ENCODE data around the gene OR2T4.

DNA sequence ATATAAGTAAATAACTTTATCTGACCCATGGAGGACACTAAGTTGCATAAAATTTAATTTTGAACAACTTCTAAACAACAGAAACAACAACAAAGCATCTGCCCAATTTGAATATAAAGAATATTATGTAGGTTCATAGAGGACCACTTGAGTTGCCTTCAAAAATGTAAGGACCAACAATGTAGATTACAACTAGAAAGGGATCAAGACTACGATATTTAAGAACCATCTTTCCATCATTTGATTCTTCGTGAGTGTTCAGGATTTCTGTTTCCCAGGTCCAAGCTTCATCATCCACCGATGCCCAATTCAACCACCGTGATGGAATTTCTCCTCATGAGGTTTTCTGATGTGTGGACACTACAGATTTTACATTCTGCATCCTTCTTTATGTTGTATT, 13.0 kb upstream of the OR2T4 start, which contains the start of gene OR14C36:
- no peak for TF ChIP-seq CTCF (IDR thresholded peaks at IDR 0.05)
- TF ChIP-seq EZH2 (IDR thresholded peaks at IDR 0.05): no peak
- TF ChIP-seq EZH2phosphoT487 (IDR thresholded peaks at IDR 0.05): no peak

All from neural progenitor cell (in vitro differentiated cells).